H1 (cell line): ENCODE results near the gene SCYGR1. TPM values are rescaled to one million over a fixed set of nuclear protein-coding genes. Genes with fewer than 3 reads are reported as not detected.

Experiments
- CTCF ChIA-PET: fragments of 300-600 bp; sonication (Branson Sonifier 250); formaldehyde crosslinking; loops from one replicate; lab custom pipeline; 2021; ENCODE audit not compliant: partially characterized antibody; lab: Charles Lee
- POLR2A ChIA-PET: fragments of 300-600 bp; sonication (Branson Sonifier 250); formaldehyde crosslinking; loops from one replicate; lab custom pipeline; 2021; ENCODE audit warnings: inconsistent platforms; ENCODE audit not compliant: partially characterized antibody; lab: Charles Lee
- DNase-seq, 2 experiments: peaks; one replicate each; pipeline versions ENCODE4 v3.0.0 to v3.0.0-alpha.2; 2010 to 2022; ENCODE audit warnings: low spot score in 2 of 2, low read depth in 1 of 2, mixed read lengths in 1 of 2
- FAIRE-seq: peaks from 2 replicates; lab custom pipeline; 2011; peaks lifted over from hg19 to GRCh38; lab: Jason Lieb, UNC
- H2AFZ ChIP-seq: 2 replicates; pipeline ENCODE4 v1.8.1; 2012; ENCODE audit warnings: low read length, inconsistent platforms
- H2AK5ac ChIP-seq: 2 replicates; pipeline ENCODE4 v1.6.1; 2013; ENCODE audit warnings: low read depth, low read length
- H2BK120ac ChIP-seq: replicated peaks from 2 replicates; pipeline ENCODE3; 2013; ENCODE audit warnings: low read depth, low read length, inconsistent platforms
- H2BK12ac ChIP-seq: 2 replicates; pipeline ENCODE4 v1.6.1; 2013; ENCODE audit warnings: low read depth, low read length
- H2BK15ac ChIP-seq: 2 replicates; pipeline ENCODE4 v1.6.1; 2013; ENCODE audit warnings: low read length
- H2BK20ac ChIP-seq: 2 replicates; pipeline ENCODE4 v1.6.1; 2013; ENCODE audit warnings: low read length
- H2BK5ac ChIP-seq: 2 replicates; pipeline ENCODE4 v1.6.1; 2013; ENCODE audit warnings: low read depth, low read length
- H3K14ac ChIP-seq: 2 replicates; pipeline ENCODE4 v1.6.1; 2013; ENCODE audit warnings: inconsistent platforms; ENCODE audit not compliant: insufficient read length
- H3K18ac ChIP-seq: 2 replicates; pipeline ENCODE4 v1.6.1; 2013; ENCODE audit warnings: low read length; ENCODE audit errors: extremely low read depth
- H3K23ac ChIP-seq: 2 replicates; pipeline ENCODE4 v1.6.1; 2013; ENCODE audit warnings: inconsistent platforms; ENCODE audit not compliant: insufficient read length
- H3K23me2 ChIP-seq: 2 replicates; pipeline ENCODE4 v1.6.1; 2013; ENCODE audit warnings: low read depth, low read length
- H3K27ac ChIP-seq: 2 replicates; pipeline ENCODE4 v1.6.1; 2011; ENCODE audit warnings: low read depth, low read length, inconsistent platforms
- H3K27me3 ChIP-seq, 4 experiments: replicated peaks in 1 of 4; 1 replicate in 1 of 4; 2 replicates in 3 of 4; pipeline versions ENCODE4 v1.6.1 to v1.8.1; 2011 to 2013; ENCODE audit warnings: low read length in 3 of 4, mild to moderate bottlenecking in 3 of 4, inconsistent platforms in 2 of 4, mixed read lengths in 2 of 4, moderate library complexity in 1 of 4; ENCODE audit not compliant: control insufficient read depth in 3 of 4, insufficient read depth in 3 of 4; ENCODE audit errors: extremely low read depth in 1 of 4
- H3K36me3 ChIP-seq, 4 experiments: 2 replicates each; pipeline versions ENCODE4 v1.6.1 to v1.8.1; 2011 to 2013; ENCODE audit warnings: mild to moderate bottlenecking in 4 of 4, low read length in 3 of 4, moderate library complexity in 2 of 4, control low read depth in 1 of 4, inconsistent platforms in 1 of 4; ENCODE audit not compliant: insufficient read depth in 4 of 4, control insufficient read depth in 2 of 4
- H3K4ac ChIP-seq: replicated peaks from 2 replicates; pipeline ENCODE3; 2013; ENCODE audit warnings: low read length, low read depth, mixed read lengths, inconsistent platforms; ENCODE audit not compliant: insufficient read length
- H3K4me1 ChIP-seq, 4 experiments: replicated peaks in 1 of 4; 1 replicate in 1 of 4; 2 replicates in 3 of 4; pipeline versions ENCODE4 v1.6.1 to v1.8.1; 2011 to 2013; ENCODE audit warnings: low read length in 3 of 4, inconsistent platforms in 2 of 4, mixed read lengths in 1 of 4; ENCODE audit not compliant: insufficient read depth in 4 of 4, control insufficient read depth in 3 of 4
- H3K4me2 ChIP-seq, 2 experiments: 2 replicates each; pipeline versions ENCODE4 v1.6.1 to v1.8.1; 2011 to 2013; ENCODE audit warnings: low read depth in 2 of 2, low read length in 2 of 2, control low read depth in 1 of 2, inconsistent platforms in 1 of 2, mild to moderate bottlenecking in 1 of 2; ENCODE audit not compliant: insufficient read depth in 1 of 2
- H3K4me3 ChIP-seq, 4 experiments: fragments of 200-600, 300-600 bp in 1 of 4; sonication (generic), shearing (Covaris generic), sonication (Bioruptor Twin) in 1 of 4; 2 replicates each; pipeline versions ENCODE4 v1.5.1 to v1.8.1; 2011 to 2016; ENCODE audit warnings: low read length in 4 of 4, low read depth in 3 of 4, control low read depth in 2 of 4, inconsistent platforms in 2 of 4, mild to moderate bottlenecking in 2 of 4, mixed read lengths in 1 of 4, moderate library complexity in 1 of 4; ENCODE audit not compliant: insufficient read depth in 2 of 4; ENCODE audit errors: extremely low read depth in 1 of 4
- H3K56ac ChIP-seq: replicated peaks from 2 replicates; pipeline ENCODE3; 2013; ENCODE audit warnings: low read depth, mild to moderate bottlenecking, mixed read lengths, low read length, inconsistent platforms; ENCODE audit not compliant: insufficient read length
- H3K79me1 ChIP-seq: 2 replicates; pipeline ENCODE4 v1.6.1; 2013; ENCODE audit warnings: low read depth, low read length, control low read depth
- H3K79me2 ChIP-seq, 2 experiments: 2 replicates each; pipeline versions ENCODE4 v1.6.1 to v1.8.1; 2012 to 2013; ENCODE audit warnings: low read length in 2 of 2, mild to moderate bottlenecking in 2 of 2, inconsistent platforms in 1 of 2; ENCODE audit not compliant: insufficient read depth in 2 of 2, control insufficient read depth in 1 of 2
- H3K9ac ChIP-seq, 4 experiments: replicated peaks in 1 of 4; 1 replicate in 1 of 4; 2 replicates in 3 of 4; pipeline versions ENCODE4 v1.6.1 to v1.8.1; 2011 to 2013; ENCODE audit warnings: low read depth in 3 of 4, low read length in 3 of 4, control low read depth in 2 of 4, mild to moderate bottlenecking in 2 of 4, moderate library complexity in 2 of 4, inconsistent platforms in 1 of 4; ENCODE audit errors: extremely low read depth in 1 of 4
- H3K9me3 ChIP-seq, 2 experiments: 2 replicates each; pipeline versions ENCODE4 v1.6.1 to v1.8.1; 2012 to 2013; ENCODE audit warnings: mild to moderate bottlenecking in 2 of 2, moderate library complexity in 2 of 2, control low read depth in 1 of 2, inconsistent platforms in 1 of 2, low read depth in 1 of 2, low read length in 1 of 2, mixed read lengths in 1 of 2; ENCODE audit not compliant: insufficient read depth in 2 of 2
- H4K20me1 ChIP-seq, 2 experiments: replicated peaks in 1 of 2; 2 replicates each; pipeline versions ENCODE3 to v1.8.1; 2011 to 2013; ENCODE audit warnings: inconsistent platforms in 2 of 2, low read length in 2 of 2, mild to moderate bottlenecking in 1 of 2; ENCODE audit not compliant: insufficient read depth in 2 of 2, control insufficient read depth in 1 of 2
- H4K5ac ChIP-seq: 2 replicates; pipeline ENCODE4 v1.6.1; 2013; ENCODE audit warnings: low read length, low read depth, mixed read lengths, inconsistent platforms; ENCODE audit not compliant: insufficient read length
- H4K8ac ChIP-seq: 2 replicates; pipeline ENCODE4 v1.8.0; 2013; ENCODE audit warnings: mild to moderate bottlenecking, moderate library complexity, low read length, inconsistent platforms; ENCODE audit not compliant: insufficient read depth; ENCODE audit errors: extremely low read depth
- H4K91ac ChIP-seq: replicated peaks from 2 replicates; pipeline ENCODE3; 2013; ENCODE audit warnings: low read length, mixed read lengths, inconsistent platforms; ENCODE audit not compliant: insufficient read length
- CHD1 ChIP-seq: IDR thresholded peaks from 2 replicates; pipeline ENCODE4 v1.6.1; 2012; ENCODE audit warnings: low read depth, low read length, improper control_type of control experiment
- POLR2AphosphoS5 ChIP-seq: IDR thresholded peaks from 2 replicates; pipeline ENCODE4 v1.6.1; 2011; ENCODE audit warnings: low read depth, low read length
- WGBS, 2 experiments: shearing (Covaris generic) in 1 of 2; methylation state at CpG; one replicate each; pipeline versions ENCODE4 v1.1.6 to v1.1.7; 2013 to 2015; ENCODE audit warnings: low lambda C conversion rate in 2 of 2, mixed read lengths in 2 of 2, inconsistent platforms in 1 of 2, low coverage in 1 of 2, missing lambda C conversion rate in 1 of 2; ENCODE audit not compliant: insufficient replicate concordance in 2 of 2, insufficient coverage in 1 of 2, insufficient read length in 1 of 2; ENCODE audit errors: extremely low coverage in 1 of 2, missing lambda C conversion rate in 1 of 2; 5-methylcytosine and 5-hydroxymethylcytosine counted together
- polyA plus RNA-seq, 7 experiments: library from polyadenylated mRNA; depleted of rRNA in 3 of 7; stranded (reverse) in 5 of 7; unstranded in 2 of 7; fragments of >200 nt in 5 of 7; fragments of 200-250 nt in 2 of 7; gene quantifications; 1 replicate in 5 of 7; 2 replicates in 1 of 7; 4 replicates in 1 of 7; pipeline versions ENCODE4 v1.2.1 to v1.2.3, GENCODE V29; 2011 to 2013; ENCODE audit warnings: missing spikeins in 2 of 7, mixed read lengths in 2 of 7
- total RNA-seq: library from RNA; stranded (reverse); fragmentation: NEBNext Ultra II Directional; extraction: Animal tissue kit (Norgen Biotek cat#: 25700); gene quantifications from 2 replicates; pipeline ENCODE4 v1.2.1, GENCODE V29; 2021
- TF ChIP-seq, protein P1 (sequence below): IDR thresholded peaks from 2 replicates; pipeline ENCODE4 v1.6.1; 2012; ENCODE audit warnings: low read length, inconsistent platforms

SCYGR1 gene
- total and polyA plus RNA-seq, 2 of the 8 experiments (the other 6 are each of a cell fraction or from before 2014, with no cell fraction given): not detected

- Histone ChIP-seq H3K14ac (no peak overlapping the region), H3K18ac (no peak overlapping the region), H2BK12ac (no peak overlapping the region), H2AK5ac (no peak overlapping the region), H2BK120ac (no peak overlapping the region), H3K4me2 (no peak overlapping the region), H2BK20ac (no peak overlapping the region), H3K27ac (no peak overlapping the region), H3K23ac (no peak overlapping the region), H4K20me1 (peaks cover 0 to 3% of the 10 kb centered on the region in 2 experiments), H3K27me3 (no peaks in the 10 kb centered on the region), H4K91ac (no peak overlapping the region), H2BK5ac (no peak overlapping the region), H3K4me3 (no peak overlapping the region), H3K56ac (no peak overlapping the region), H3K23me2 (no peaks in the 10 kb centered on the region), H2BK15ac (no peak overlapping the region), H4K8ac (no peak overlapping the region), H3K9ac (no peak overlapping the region), H3K36me3 (peaks cover 5 to 43% (median 8%) of the 10 kb centered on the region in 4 experiments; a peak in 5 of 8 replicates), H3K4ac (no peak overlapping the region), H3K4me1 (no peaks in the 10 kb centered on the region), H2AFZ (no peak overlapping the region), H3K9me3 (no peaks in the 10 kb centered on the region), H3K79me1 (no peaks in the 10 kb centered on the region), H4K5ac (no peak overlapping the region), H3K79me2 (no peaks in the 10 kb centered on the region)
- 74% methylated on average over 6 of the region's 6 CpGs; no CpG with 5 or more reads in 1 of the 2 experiments for WGBS, 2 experiments
- ChIA-PET CTCF (no interaction called here), POLR2A (no interaction called here)
- no peak for DNase-seq
- FAIRE-seq: no peak
- TF ChIP-seq, protein P1, sequence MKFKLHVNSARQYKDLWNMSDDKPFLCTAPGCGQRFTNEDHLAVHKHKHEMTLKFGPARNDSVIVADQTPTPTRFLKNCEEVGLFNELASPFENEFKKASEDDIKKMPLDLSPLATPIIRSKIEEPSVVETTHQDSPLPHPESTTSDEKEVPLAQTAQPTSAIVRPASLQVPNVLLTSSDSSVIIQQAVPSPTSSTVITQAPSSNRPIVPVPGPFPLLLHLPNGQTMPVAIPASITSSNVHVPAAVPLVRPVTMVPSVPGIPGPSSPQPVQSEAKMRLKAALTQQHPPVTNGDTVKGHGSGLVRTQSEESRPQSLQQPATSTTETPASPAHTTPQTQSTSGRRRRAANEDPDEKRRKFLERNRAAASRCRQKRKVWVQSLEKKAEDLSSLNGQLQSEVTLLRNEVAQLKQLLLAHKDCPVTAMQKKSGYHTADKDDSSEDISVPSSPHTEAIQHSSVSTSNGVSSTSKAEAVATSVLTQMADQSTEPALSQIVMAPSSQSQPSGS: no peak
- TF ChIP-seq CHD1 (no peak), POLR2AphosphoS5 (no peak)
- TF ChIP-seq, all 59 proteins: peak for 0
Measured at GRCh38 chr2:227340106-227340505, 47.6 kb downstream of the SCYGR1 start.
